Astrocyte of the cerebellum (primary cell): ENCODE measurements around the gene FSTL4.

Experiments used
- DNase-seq: peaks from one replicate; pipeline ENCODE4 v3.0.0-alpha.2; 2011; ENCODE audit warnings: low read depth
- H3K4me3 ChIP-seq: 2 replicates; pipeline ENCODE4 v1.5.1; 2011; ENCODE audit warnings: mild to moderate bottlenecking, low read depth, low read length, moderate library complexity
- CTCF ChIP-seq: IDR thresholded peaks from 2 replicates; pipeline ENCODE4 v1.5.1; 2012; ENCODE audit warnings: low read length, low read depth, moderate library complexity, mild to moderate bottlenecking; ENCODE audit errors: missing control alignments
- in situ Hi-C: cut with HindIII; loops from 2 replicates; pipeline ENCODE4 v1.10.0; 2017; ENCODE audit warnings: low sequenced_read_pairs

Gene FSTL4

GRCh38 chr5:133441166-133441815, 171.1 kb downstream of the FSTL4 start:
- DNase-seq: no peak
- in situ Hi-C loops: no loop called here
- TF ChIP-seq CTCF: no peak
- no peak overlapping the region for H3K4me3 ChIP-seq

- DNase-seq: no peak
- in situ Hi-C loops: no loop called here
- no peak overlapping the region for H3K4me3 ChIP-seq
- no peak for TF ChIP-seq CTCF
Measured at GRCh38 chr5:133440467-133441115, 171.8 kb downstream of the FSTL4 start.

- no peak for TF ChIP-seq CTCF
- DNase-seq: no peak
- in situ Hi-C loops: no loop called here
Measured at GRCh38 chr5:133439859-133440258, 172.5 kb downstream of the FSTL4 start.

GRCh38 chr5:133438487-133438886, 173.9 kb downstream of the FSTL4 start:
- TF ChIP-seq CTCF: no peak
- no peak for DNase-seq
- in situ Hi-C loops: no loop called here
- no peak overlapping the region for H3K4me3 ChIP-seq

More at GRCh38 chr5:133439859-133440258, 172.5 kb downstream of the FSTL4 start:
- H3K4me3 ChIP-seq: no peak overlapping the region

- in situ Hi-C loops: no loop called here
- no peak for TF ChIP-seq CTCF
- no peak for DNase-seq
- H3K4me3 ChIP-seq: no peak overlapping the region
Measured at GRCh38 chr5:133434336-133434735, 178.0 kb downstream of the FSTL4 start.

GRCh38 chr5:133433641-133434040, 178.7 kb downstream of the FSTL4 start:
- in situ Hi-C loops: no loop called here
- DNase-seq: no peak
- H3K4me3 ChIP-seq: no peak overlapping the region
- TF ChIP-seq CTCF: no peak
